Measurements from ENCODE around the gene ACBD6. TPM values are rescaled to one million over a fixed set of nuclear protein-coding genes. Genes with fewer than 3 reads are reported as not detected.

The ACBD6 gene
- total RNA-seq, 1 experiment from 2014 or later: 63.7 TPM

DNA sequence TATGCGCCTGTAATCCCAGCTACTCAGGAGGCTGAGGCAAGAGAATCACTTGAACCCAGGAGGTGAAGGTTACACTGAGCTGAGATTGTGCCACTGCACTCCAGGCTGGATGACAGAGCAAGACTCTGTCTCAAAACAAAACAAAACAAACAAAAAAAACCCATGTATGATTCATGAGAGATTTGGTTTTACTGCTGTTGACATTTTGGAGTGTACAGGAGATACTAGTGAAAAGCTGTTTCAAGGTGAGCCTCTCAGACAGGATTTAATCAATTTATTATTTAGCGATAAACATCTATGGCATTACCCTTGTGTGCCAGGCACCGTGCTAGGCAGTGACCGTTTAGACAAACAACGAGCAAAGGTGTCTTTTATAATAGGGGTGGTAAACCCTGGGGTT is 255.8 kb downstream of the ACBD6 start:
- Histone ChIP-seq H3K36me3 (ENCODE audit: insufficient read depth, low read length, poor library complexity, severe bottlenecking) (no peaks in the 10 kb centered on the region), H3K27me3 (replicated peaks; ENCODE audit: insufficient read depth, low read depth, low read length, poor library complexity) (peaks cover 11% of the 10 kb centered on the region), H3K27ac (ENCODE audit: low read depth, low read length, poor library complexity, severe bottlenecking) (no peak overlapping the region), H3K4me3 (ENCODE audit: low read depth, low read length, poor library complexity, severe bottlenecking) (no peak overlapping the region), H3K4me1 (ENCODE audit: insufficient read depth, low read length, poor library complexity, severe bottlenecking) (no peaks in the 10 kb centered on the region), H3K9me3 (ENCODE audit: low read depth, low read length, poor library complexity, severe bottlenecking) (no peaks in the 10 kb centered on the region)
- BruUV-seq (replicated peaks): no TSS peak
- TF ChIP-seq EZH2 (IDR thresholded peaks at IDR 0.05; ENCODE audit: borderline replicate concordance, low read depth, low read length, poor library complexity, severe bottlenecking): no peak
- TF ChIP-seq, protein P1, sequence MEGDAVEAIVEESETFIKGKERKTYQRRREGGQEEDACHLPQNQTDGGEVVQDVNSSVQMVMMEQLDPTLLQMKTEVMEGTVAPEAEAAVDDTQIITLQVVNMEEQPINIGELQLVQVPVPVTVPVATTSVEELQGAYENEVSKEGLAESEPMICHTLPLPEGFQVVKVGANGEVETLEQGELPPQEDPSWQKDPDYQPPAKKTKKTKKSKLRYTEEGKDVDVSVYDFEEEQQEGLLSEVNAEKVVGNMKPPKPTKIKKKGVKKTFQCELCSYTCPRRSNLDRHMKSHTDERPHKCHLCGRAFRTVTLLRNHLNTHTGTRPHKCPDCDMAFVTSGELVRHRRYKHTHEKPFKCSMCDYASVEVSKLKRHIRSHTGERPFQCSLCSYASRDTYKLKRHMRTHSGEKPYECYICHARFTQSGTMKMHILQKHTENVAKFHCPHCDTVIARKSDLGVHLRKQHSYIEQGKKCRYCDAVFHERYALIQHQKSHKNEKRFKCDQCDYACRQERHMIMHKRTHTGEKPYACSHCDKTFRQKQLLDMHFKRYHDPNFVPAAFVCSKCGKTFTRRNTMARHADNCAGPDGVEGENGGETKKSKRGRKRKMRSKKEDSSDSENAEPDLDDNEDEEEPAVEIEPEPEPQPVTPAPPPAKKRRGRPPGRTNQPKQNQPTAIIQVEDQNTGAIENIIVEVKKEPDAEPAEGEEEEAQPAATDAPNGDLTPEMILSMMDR (conservative IDR thresholded peaks at IDR 0.05; ENCODE audit: low read depth, low read length): no peak
- ChIA-PET CTCF (no interaction called here), POLR2A (ENCODE audit: low non-redundant PET) (no interaction called here)
- no peak for DNase-seq (ENCODE audit: low spot score)
- intact Hi-C loops (cut with micrococcal nuclease; ENCODE audit: unreplicated experiment): no loop called here

DNA sequence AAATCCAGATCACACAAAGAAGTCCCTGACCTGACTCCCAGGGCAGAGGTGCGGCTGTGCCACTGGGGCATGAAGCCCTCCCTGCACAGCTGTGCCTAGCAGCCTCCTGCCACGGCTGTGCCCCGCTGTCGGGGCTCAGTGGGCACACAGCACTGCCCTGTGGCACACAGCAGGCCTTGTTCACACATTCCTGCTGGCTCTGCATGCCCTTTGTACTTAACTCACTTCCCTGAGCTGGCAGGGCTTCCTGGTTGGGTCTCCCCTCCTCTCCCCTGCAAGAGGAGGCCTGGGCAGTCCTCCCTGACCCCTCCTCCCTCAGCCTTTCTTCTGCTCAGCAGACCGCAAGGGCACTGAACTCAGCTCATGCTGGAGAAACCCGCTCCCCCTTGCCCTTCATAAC is 257.5 kb downstream of the ACBD6 start:
- Histone ChIP-seq H3K9me3 (ENCODE audit: low read depth, low read length, poor library complexity, severe bottlenecking) (no peaks in the 10 kb centered on the region), H3K4me3 (ENCODE audit: low read depth, low read length, poor library complexity, severe bottlenecking) (no peak overlapping the region), H3K27me3 (replicated peaks; ENCODE audit: insufficient read depth, low read depth, low read length, poor library complexity) (peaks cover 29% of the 10 kb centered on the region), H3K4me1 (ENCODE audit: insufficient read depth, low read length, poor library complexity, severe bottlenecking) (no peaks in the 10 kb centered on the region), H3K36me3 (ENCODE audit: insufficient read depth, low read length, poor library complexity, severe bottlenecking) (no peaks in the 10 kb centered on the region), H3K27ac (ENCODE audit: low read depth, low read length, poor library complexity, severe bottlenecking) (no peak overlapping the region)
- TF ChIP-seq, protein P1 (conservative IDR thresholded peaks at IDR 0.05; ENCODE audit: low read depth, low read length): no peak
- TF ChIP-seq EZH2 (IDR thresholded peaks at IDR 0.05; ENCODE audit: borderline replicate concordance, low read depth, low read length, poor library complexity, severe bottlenecking): no peak
- BruUV-seq (replicated peaks): no TSS peak
- POLR2A ChIA-PET (ENCODE audit: low non-redundant PET): no interaction called here
- DNase-seq (ENCODE audit: low spot score): no peak
- intact Hi-C loops (cut with micrococcal nuclease; ENCODE audit: unreplicated experiment): no loop called here
- CTCF ChIA-PET: no interaction called here

GRCh38 chr1:180243517-180244221 is 258.7 kb downstream of the ACBD6 start:
- peaks cover 40% of the 10 kb centered on the region for H3K27me3 ChIP-seq (replicated peaks; ENCODE audit: insufficient read depth, low read depth, low read length, poor library complexity)

More at GRCh38 chr1:180243517-180244221, 258.7 kb downstream of the ACBD6 start:
- intact Hi-C loops (cut with micrococcal nuclease; ENCODE audit: unreplicated experiment): no loop called here
- TF ChIP-seq, protein P1 (conservative IDR thresholded peaks at IDR 0.05; ENCODE audit: low read depth, low read length): no peak
- no peak for TF ChIP-seq EZH2 (IDR thresholded peaks at IDR 0.05; ENCODE audit: borderline replicate concordance, low read depth, low read length, poor library complexity, severe bottlenecking)
- POLR2A ChIA-PET (ENCODE audit: low non-redundant PET): no interaction called here
- H3K27ac ChIP-seq (ENCODE audit: low read depth, low read length, poor library complexity, severe bottlenecking): no peak overlapping the region
- no peak overlapping the region for H3K4me3 ChIP-seq (ENCODE audit: low read depth, low read length, poor library complexity, severe bottlenecking)
- H3K36me3 ChIP-seq (ENCODE audit: insufficient read depth, low read length, poor library complexity, severe bottlenecking): no peaks in the 10 kb centered on the region
- H3K4me1 ChIP-seq (ENCODE audit: insufficient read depth, low read length, poor library complexity, severe bottlenecking): no peaks in the 10 kb centered on the region
- DNase-seq (ENCODE audit: low spot score): no peak
- no peaks in the 10 kb centered on the region for H3K9me3 ChIP-seq (ENCODE audit: low read depth, low read length, poor library complexity, severe bottlenecking)
- CTCF ChIA-PET: no interaction called here
- no TSS peak for BruUV-seq (replicated peaks)
